HepG2 (cell line): ENCODE results near the gene ZNF235. TPM values are rescaled to one million over a fixed set of nuclear protein-coding genes. Genes with fewer than 3 reads are reported as not detected.

Source experiments
- ARID4A ChIP-seq: sonication (generic); formaldehyde crosslinking; IDR thresholded peaks from 2 replicates; pipeline ENCODE4 v1.5.0; 2020; ENCODE audit warnings: mild to moderate bottlenecking, missing genetic modification reagents, borderline replicate concordance
- FOXA1 ChIP-seq, 2 experiments: fragments of 450-650 bp in 1 of 2; sonication (generic) in 1 of 2; formaldehyde crosslinking in 1 of 2; IDR thresholded peaks; 2 replicates each; pipeline versions ENCODE4 v1.4.0 to v1.6.1; 2016 to 2020; ENCODE audit warnings: missing genetic modification reagents in 1 of 2
- MAZ ChIP-seq, 2 experiments: sonication (generic) in 1 of 2; formaldehyde crosslinking in 1 of 2; IDR thresholded peaks; 2 replicates each; pipeline versions ENCODE4 v1.5.0 to v1.6.1; 2012 to 2020; ENCODE audit warnings: low read depth in 2 of 2, mild to moderate bottlenecking in 2 of 2, borderline replicate concordance in 1 of 2, improper control_type of control experiment in 1 of 2, low read length in 1 of 2, missing genetic modification reagents in 1 of 2, moderate library complexity in 1 of 2
- MED1 ChIP-seq: sonication (generic); formaldehyde crosslinking; IDR thresholded peaks from 2 replicates; pipeline ENCODE4 v1.4.0; 2020; ENCODE audit warnings: missing genetic modification reagents
- SOX6 ChIP-seq, 2 experiments: fragments of 450-650 bp in 1 of 2; sonication (generic) in 1 of 2; formaldehyde crosslinking in 1 of 2; IDR thresholded peaks; 2 replicates each; pipeline versions ENCODE4 v1.4.0 to v1.6.1; 2017 to 2020; ENCODE audit warnings: antibody characterized with exemption in 1 of 2, mild to moderate bottlenecking in 1 of 2, missing genetic modification reagents in 1 of 2
- TARDBP ChIP-seq: sonication (generic); formaldehyde crosslinking; IDR thresholded peaks from 2 replicates; pipeline ENCODE4 v1.8.0; 2022; ENCODE audit warnings: mild to moderate bottlenecking, missing genetic modification reagents
- ZBTB20 ChIP-seq: sonication (generic); formaldehyde crosslinking; IDR thresholded peaks from 2 replicates; pipeline ENCODE4 v1.8.1; 2023; ENCODE audit warnings: missing genetic modification reagents, low read depth, mild to moderate bottlenecking, borderline replicate concordance
- ZBTB3 ChIP-seq: sonication (generic); formaldehyde crosslinking; IDR thresholded peaks from 2 replicates; pipeline ENCODE4 v1.4.0; 2020; ENCODE audit warnings: low read depth, mild to moderate bottlenecking, moderate library complexity, missing genetic modification reagents, borderline replicate concordance
- ZFP1 ChIP-seq: IDR thresholded peaks from 2 replicates; pipeline ENCODE4 v1.6.1; 2016
- ZNF232 ChIP-seq: sonication (generic); formaldehyde crosslinking; IDR thresholded peaks from 2 replicates; pipeline ENCODE4 v1.4.0; 2020; ENCODE audit warnings: missing genetic modification reagents, borderline replicate concordance
- ZNF335 ChIP-seq: sonication (generic); formaldehyde crosslinking; IDR thresholded peaks from 2 replicates; pipeline ENCODE4 v1.4.0; 2020; ENCODE audit warnings: missing genetic modification reagents
- ZNF354B ChIP-seq: sonication (generic); formaldehyde crosslinking; IDR thresholded peaks from 2 replicates; pipeline ENCODE4 v1.8.0; 2022; ENCODE audit warnings: mild to moderate bottlenecking, missing genetic modification reagents
- polyA plus RNA-seq, 8 experiments: library from polyadenylated mRNA; depleted of rRNA in 3 of 8; stranded (reverse) in 7 of 8; unstranded in 1 of 8; fragments of >200 nt; fragmentation: Illumina TruSeq in 4 of 8; extraction: Trizol in 4 of 8; gene quantifications; 2 replicates each; pipeline versions ENCODE4 v1.2.1 to v1.2.3, GENCODE V29; 2011 to 2016; ENCODE audit warnings: low read depth in 4 of 8, missing spikeins in 1 of 8, mixed read lengths in 1 of 8; ENCODE audit not compliant: insufficient read depth in 1 of 8
- total RNA-seq, 5 experiments: library from RNA; depleted of rRNA; stranded (reverse); fragments of >200 nt; fragmentation: Illumina TruSeq; extraction: Trizol; gene quantifications; 2 replicates each; pipeline ENCODE4 v1.2.3, GENCODE V29; 2016; ENCODE audit warnings: low read depth in 1 of 5
- TF ChIP-seq, protein P1 (sequence below): IDR thresholded peaks from 2 replicates; pipeline ENCODE4 v1.6.1; 2012; ENCODE audit warnings: low read length, improper control_type of control experiment
- TF ChIP-seq, protein P2 (sequence below): sonication (generic); formaldehyde crosslinking; conservative IDR thresholded peaks from 2 replicates; pipeline ENCODE4 v1.4.0; 2020; ENCODE audit warnings: missing genetic modification reagents
- TF ChIP-seq, protein P3 (sequence below): sonication (generic); formaldehyde crosslinking; IDR thresholded peaks from 2 replicates; pipeline ENCODE4 v1.9.0; 2021; ENCODE audit warnings: missing genetic modification reagents, borderline replicate concordance
- TF ChIP-seq, protein P4 (sequence below): sonication (generic); formaldehyde crosslinking; IDR thresholded peaks from 2 replicates; pipeline ENCODE4 v1.8.0; 2022; ENCODE audit warnings: mild to moderate bottlenecking, missing genetic modification reagents, moderate library complexity

ZNF235 gene
- total and polyA plus RNA-seq, 2 of the 13 experiments (the other 11 are each of a cell fraction or from before 2014, with no cell fraction given) = 4.8 to 5.5 TPM

GRCh38 chr19:44254496-44254895, 50.3 kb downstream of the ZNF235 start (continued):
- TF ChIP-seq FOXA1 (IDR thresholded peaks at IDR 0.05) (no peak), FOXA1 (CRISPR knock-in tag; IDR thresholded peaks at IDR 0.05) (no peak), ZBTB3 (CRISPR knock-in tag) (no peak), ARID4A (CRISPR knock-in tag) (peak; percentile 27; the same call in 1 of the 2 replicates), ZNF335 (no peak), SOX6 (IDR thresholded peaks at IDR 0.05) (no peak), SOX6 (CRISPR knock-in tag; IDR thresholded peaks at IDR 0.05) (peak; percentile 88), ZFP1 (CRISPR knock-in tag) (0 out of 2 replicates have a peak, but pooled peaks have one; percentile 48), MED1 (CRISPR knock-in tag) (peak; percentile 57; the same call in 1 of the 2 replicates), ZNF354B (CRISPR knock-in tag) (no peak), ZBTB20 (CRISPR knock-in tag) (no peak), ZNF232 (no peak), TARDBP (CRISPR knock-in tag) (peak; percentile 44; the same call in 1 of the 2 replicates), MAZ (IDR thresholded peaks at IDR 0.05; ENCODE audit: borderline replicate concordance, low read depth, low read length) (no peak), MAZ (CRISPR knock-in tag; IDR thresholded peaks at IDR 0.05; ENCODE audit: low read depth) (no peak)
- TF ChIP-seq, protein P1, sequence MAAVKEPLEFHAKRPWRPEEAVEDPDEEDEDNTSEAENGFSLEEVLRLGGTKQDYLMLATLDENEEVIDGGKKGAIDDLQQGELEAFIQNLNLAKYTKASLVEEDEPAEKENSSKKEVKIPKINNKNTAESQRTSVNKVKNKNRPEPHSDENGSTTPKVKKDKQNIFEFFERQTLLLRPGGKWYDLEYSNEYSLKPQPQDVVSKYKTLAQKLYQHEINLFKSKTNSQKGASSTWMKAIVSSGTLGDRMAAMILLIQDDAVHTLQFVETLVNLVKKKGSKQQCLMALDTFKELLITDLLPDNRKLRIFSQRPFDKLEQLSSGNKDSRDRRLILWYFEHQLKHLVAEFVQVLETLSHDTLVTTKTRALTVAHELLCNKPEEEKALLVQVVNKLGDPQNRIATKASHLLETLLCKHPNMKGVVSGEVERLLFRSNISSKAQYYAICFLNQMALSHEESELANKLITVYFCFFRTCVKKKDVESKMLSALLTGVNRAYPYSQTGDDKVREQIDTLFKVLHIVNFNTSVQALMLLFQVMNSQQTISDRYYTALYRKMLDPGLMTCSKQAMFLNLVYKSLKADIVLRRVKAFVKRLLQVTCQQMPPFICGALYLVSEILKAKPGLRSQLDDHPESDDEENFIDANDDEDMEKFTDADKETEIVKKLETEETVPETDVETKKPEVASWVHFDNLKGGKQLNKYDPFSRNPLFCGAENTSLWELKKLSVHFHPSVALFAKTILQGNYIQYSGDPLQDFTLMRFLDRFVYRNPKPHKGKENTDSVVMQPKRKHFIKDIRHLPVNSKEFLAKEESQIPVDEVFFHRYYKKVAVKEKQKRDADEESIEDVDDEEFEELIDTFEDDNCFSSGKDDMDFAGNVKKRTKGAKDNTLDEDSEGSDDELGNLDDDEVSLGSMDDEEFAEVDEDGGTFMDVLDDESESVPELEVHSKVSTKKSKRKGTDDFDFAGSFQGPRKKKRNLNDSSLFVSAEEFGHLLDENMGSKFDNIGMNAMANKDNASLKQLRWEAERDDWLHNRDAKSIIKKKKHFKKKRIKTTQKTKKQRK = no peak
- TF ChIP-seq, protein P2, sequence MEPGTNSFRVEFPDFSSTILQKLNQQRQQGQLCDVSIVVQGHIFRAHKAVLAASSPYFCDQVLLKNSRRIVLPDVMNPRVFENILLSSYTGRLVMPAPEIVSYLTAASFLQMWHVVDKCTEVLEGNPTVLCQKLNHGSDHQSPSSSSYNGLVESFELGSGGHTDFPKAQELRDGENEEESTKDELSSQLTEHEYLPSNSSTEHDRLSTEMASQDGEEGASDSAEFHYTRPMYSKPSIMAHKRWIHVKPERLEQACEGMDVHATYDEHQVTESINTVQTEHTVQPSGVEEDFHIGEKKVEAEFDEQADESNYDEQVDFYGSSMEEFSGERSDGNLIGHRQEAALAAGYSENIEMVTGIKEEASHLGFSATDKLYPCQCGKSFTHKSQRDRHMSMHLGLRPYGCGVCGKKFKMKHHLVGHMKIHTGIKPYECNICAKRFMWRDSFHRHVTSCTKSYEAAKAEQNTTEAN (CRISPR knock-in tag) = no peak
- TF ChIP-seq, protein P3, sequence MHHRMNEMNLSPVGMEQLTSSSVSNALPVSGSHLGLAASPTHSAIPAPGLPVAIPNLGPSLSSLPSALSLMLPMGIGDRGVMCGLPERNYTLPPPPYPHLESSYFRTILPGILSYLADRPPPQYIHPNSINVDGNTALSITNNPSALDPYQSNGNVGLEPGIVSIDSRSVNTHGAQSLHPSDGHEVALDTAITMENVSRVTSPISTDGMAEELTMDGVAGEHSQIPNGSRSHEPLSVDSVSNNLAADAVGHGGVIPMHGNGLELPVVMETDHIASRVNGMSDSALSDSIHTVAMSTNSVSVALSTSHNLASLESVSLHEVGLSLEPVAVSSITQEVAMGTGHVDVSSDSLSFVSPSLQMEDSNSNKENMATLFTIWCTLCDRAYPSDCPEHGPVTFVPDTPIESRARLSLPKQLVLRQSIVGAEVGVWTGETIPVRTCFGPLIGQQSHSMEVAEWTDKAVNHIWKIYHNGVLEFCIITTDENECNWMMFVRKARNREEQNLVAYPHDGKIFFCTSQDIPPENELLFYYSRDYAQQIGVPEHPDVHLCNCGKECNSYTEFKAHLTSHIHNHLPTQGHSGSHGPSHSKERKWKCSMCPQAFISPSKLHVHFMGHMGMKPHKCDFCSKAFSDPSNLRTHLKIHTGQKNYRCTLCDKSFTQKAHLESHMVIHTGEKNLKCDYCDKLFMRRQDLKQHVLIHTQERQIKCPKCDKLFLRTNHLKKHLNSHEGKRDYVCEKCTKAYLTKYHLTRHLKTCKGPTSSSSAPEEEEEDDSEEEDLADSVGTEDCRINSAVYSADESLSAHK (CRISPR knock-in tag) = no peak
- TF ChIP-seq, protein P4, sequence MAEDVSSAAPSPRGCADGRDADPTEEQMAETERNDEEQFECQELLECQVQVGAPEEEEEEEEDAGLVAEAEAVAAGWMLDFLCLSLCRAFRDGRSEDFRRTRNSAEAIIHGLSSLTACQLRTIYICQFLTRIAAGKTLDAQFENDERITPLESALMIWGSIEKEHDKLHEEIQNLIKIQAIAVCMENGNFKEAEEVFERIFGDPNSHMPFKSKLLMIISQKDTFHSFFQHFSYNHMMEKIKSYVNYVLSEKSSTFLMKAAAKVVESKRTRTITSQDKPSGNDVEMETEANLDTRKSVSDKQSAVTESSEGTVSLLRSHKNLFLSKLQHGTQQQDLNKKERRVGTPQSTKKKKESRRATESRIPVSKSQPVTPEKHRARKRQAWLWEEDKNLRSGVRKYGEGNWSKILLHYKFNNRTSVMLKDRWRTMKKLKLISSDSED (CRISPR knock-in tag) = no peak
